ENCODE results near the gene GTF3C5.
"Not testable (repeated sequence)": the region's sequence is repeated elsewhere in the genome, so short reads cannot be mapped to it uniquely, and the experiment has no call there.

DNA sequence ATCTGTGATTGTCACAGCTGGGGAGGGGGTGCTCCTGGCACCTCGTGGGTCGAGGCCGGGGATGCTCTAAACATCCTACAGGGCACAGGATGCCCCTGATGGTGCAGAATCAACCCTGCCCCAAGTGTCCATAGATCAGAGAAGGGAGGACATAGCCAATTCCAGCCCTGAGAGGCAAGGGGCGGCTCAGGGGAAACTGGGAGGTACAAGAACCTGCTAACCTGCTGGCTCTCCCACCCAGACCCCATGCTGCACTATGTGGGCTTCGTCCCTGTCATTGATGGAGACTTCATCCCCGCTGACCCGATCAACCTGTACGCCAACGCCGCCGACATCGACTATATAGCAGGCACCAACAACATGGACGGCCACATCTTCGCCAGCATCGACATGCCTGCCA lies 37.6 kb downstream of the GTF3C5 start:
- not testable (repeated sequence) for TF ChIP-seq EZH2 (IDR thresholded peaks at IDR 0.05; ENCODE audit: insufficient read depth, low read length)
- TF ChIP-seq, protein P1, sequence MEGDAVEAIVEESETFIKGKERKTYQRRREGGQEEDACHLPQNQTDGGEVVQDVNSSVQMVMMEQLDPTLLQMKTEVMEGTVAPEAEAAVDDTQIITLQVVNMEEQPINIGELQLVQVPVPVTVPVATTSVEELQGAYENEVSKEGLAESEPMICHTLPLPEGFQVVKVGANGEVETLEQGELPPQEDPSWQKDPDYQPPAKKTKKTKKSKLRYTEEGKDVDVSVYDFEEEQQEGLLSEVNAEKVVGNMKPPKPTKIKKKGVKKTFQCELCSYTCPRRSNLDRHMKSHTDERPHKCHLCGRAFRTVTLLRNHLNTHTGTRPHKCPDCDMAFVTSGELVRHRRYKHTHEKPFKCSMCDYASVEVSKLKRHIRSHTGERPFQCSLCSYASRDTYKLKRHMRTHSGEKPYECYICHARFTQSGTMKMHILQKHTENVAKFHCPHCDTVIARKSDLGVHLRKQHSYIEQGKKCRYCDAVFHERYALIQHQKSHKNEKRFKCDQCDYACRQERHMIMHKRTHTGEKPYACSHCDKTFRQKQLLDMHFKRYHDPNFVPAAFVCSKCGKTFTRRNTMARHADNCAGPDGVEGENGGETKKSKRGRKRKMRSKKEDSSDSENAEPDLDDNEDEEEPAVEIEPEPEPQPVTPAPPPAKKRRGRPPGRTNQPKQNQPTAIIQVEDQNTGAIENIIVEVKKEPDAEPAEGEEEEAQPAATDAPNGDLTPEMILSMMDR (IDR thresholded peaks at IDR 0.05; ENCODE audit: insufficient read depth, low read depth, low read length): not testable (repeated sequence)
